ENCODE data around the gene PTPN4.

GRCh38 chr2:119724656-119725485 lies 34.9 kb upstream of the PTPN4 start:
- TF ChIP-seq CTCF (IDR thresholded peaks at IDR 0.05) (no peak), ZFX (IDR thresholded peaks at IDR 0.05; ENCODE audit: borderline replicate concordance) (no peak)

Data from 22Rv1 (cell line).